ENCODE data around the gene USP14. TPM values are rescaled to one million over a fixed set of nuclear protein-coding genes. Genes with fewer than 3 reads are reported as not detected.

USP14 gene
- total RNA-seq, 1 donor from 2014 or later = 47.8 TPM

- H3K4me1 ChIP-seq = no peaks in the 10 kb centered on the region
- DNase-seq (no peak), ATAC-seq (no peak)
- intact Hi-C loops (cut with DNase I) = no loop called here
- H3K27me3 ChIP-seq = no peaks in the 10 kb centered on the region
- TF ChIP-seq CTCF (IDR thresholded peaks at IDR 0.05) = no peak
- no peak overlapping the region for H3K27ac ChIP-seq
- H3K4me3 ChIP-seq = no peak overlapping the region
- H3K36me3 ChIP-seq = peaks cover 93% of the 10 kb centered on the region
- H3K9me3 ChIP-seq = no peaks in the 10 kb centered on the region
Observed at GRCh38 chr18:250685-251084, 92.3 kb downstream of the USP14 start.

GRCh38 chr18:251572-251971 is 93.2 kb downstream of the USP14 start:
- H3K27ac ChIP-seq = no peak overlapping the region
- H3K27me3 ChIP-seq = no peaks in the 10 kb centered on the region
- no peak overlapping the region for H3K4me3 ChIP-seq
- intact Hi-C loops (cut with DNase I) = no loop called here
- ATAC-seq (no peak), DNase-seq (no peak)
- peaks cover 93% of the 10 kb centered on the region for H3K36me3 ChIP-seq
- TF ChIP-seq CTCF (IDR thresholded peaks at IDR 0.05) = no peak
- no peaks in the 10 kb centered on the region for H3K9me3 ChIP-seq
- H3K4me1 ChIP-seq = no peaks in the 10 kb centered on the region

GRCh38 chr18:253121-253520 is 94.8 kb downstream of the USP14 start:
- peaks cover 95% of the 10 kb centered on the region for H3K36me3 ChIP-seq
- no peaks in the 10 kb centered on the region for H3K27me3 ChIP-seq
- intact Hi-C loops (cut with DNase I) = no loop called here
- H3K4me1 ChIP-seq = no peaks in the 10 kb centered on the region
- H3K9me3 ChIP-seq = no peaks in the 10 kb centered on the region
- DNase-seq (no peak), ATAC-seq (no peak)
- H3K4me3 ChIP-seq = no peak overlapping the region
- no peak for TF ChIP-seq CTCF (IDR thresholded peaks at IDR 0.05)
- no peak overlapping the region for H3K27ac ChIP-seq

- Histone ChIP-seq H3K27ac (no peak overlapping the region), H3K4me1 (no peaks in the 10 kb centered on the region), H3K36me3 (peaks cover 94% of the 10 kb centered on the region), H3K27me3 (no peaks in the 10 kb centered on the region), H3K9me3 (no peaks in the 10 kb centered on the region), H3K4me3 (no peak overlapping the region)
- intact Hi-C loops (cut with DNase I) = no loop called here
- TF ChIP-seq CTCF (IDR thresholded peaks at IDR 0.05) = no peak
- DNase-seq (no peak), ATAC-seq (no peak)
Observed at GRCh38 chr18:255171-255570, 96.8 kb downstream of the USP14 start.

- Histone ChIP-seq H3K4me3 (no peak overlapping the region), H3K9me3 (no peaks in the 10 kb centered on the region), H3K27me3 (no peaks in the 10 kb centered on the region), H3K36me3 (peaks cover 82% of the 10 kb centered on the region), H3K4me1 (no peaks in the 10 kb centered on the region), H3K27ac (no peak overlapping the region)
- DNase-seq = no peak
- no peak for TF ChIP-seq CTCF (IDR thresholded peaks at IDR 0.05)
- ATAC-seq = no peak
- intact Hi-C loops (cut with DNase I) = no loop called here
Observed at GRCh38 chr18:260547-260946, 102.2 kb downstream of the USP14 start.

GRCh38 chr18:261398-262073 is 103.2 kb downstream of the USP14 start:
- intact Hi-C loops (cut with DNase I) = no loop called here
- no peak overlapping the region for H3K27ac ChIP-seq
- no peak overlapping the region for H3K4me3 ChIP-seq
- H3K27me3 ChIP-seq = no peaks in the 10 kb centered on the region
- TF ChIP-seq CTCF (IDR thresholded peaks at IDR 0.05) = no peak
- no peaks in the 10 kb centered on the region for H3K9me3 ChIP-seq
- peaks cover 72% of the 10 kb centered on the region for H3K36me3 ChIP-seq
- ATAC-seq (no peak), DNase-seq (no peak)
- no peaks in the 10 kb centered on the region for H3K4me1 ChIP-seq
